HCT116 (cell line): ENCODE measurements around the gene DPP6. TPM values are rescaled to one million over a fixed set of nuclear protein-coding genes. Genes with fewer than 3 reads are reported as not detected.

Source experiments
- ATAC-seq: fragments of 200-7000 bp; cut with Tn5 transposase; 2 replicates; pipeline ENCODE4 v1.9.1; 2020; ENCODE audit warnings: mild to moderate bottlenecking, moderate library complexity
- BruUV-seq: library from RNA; stranded (reverse); fragments of 400-500 nt; replicated peaks from 2 replicates; lab custom pipeline; 2021; lab: Mats Ljungman, UMichigan
- CTCF ChIA-PET: fragments of 300-600 bp; sonication (Branson Sonifier 250); formaldehyde crosslinking; loops from one replicate; lab custom pipeline; 2021; ENCODE audit warnings: antibody characterized with exemption; lab: Charles Lee
- POLR2A ChIA-PET: fragments of 300-600, 350-600 bp; sonication (Branson Sonifier 250); formaldehyde crosslinking; loops from one replicate; lab custom pipeline; 2021; ENCODE audit warnings: antibody characterized with exemption; lab: Charles Lee
- RAD21 ChIA-PET, 2 experiments: fragments of 300-600 bp; sonication (Branson Sonifier 250); formaldehyde crosslinking; loops; one replicate each; lab custom pipeline; 2023; ENCODE audit warnings: low total read pairs in 2 of 2; ENCODE audit not compliant: uncharacterized antibody in 2 of 2, unreplicated experiment in 2 of 2, low non-redundant PET in 1 of 2; lab: Charles Lee
- DNase-seq: peaks from one replicate; pipeline ENCODE4 v3.0.0-alpha.2; 2010; ENCODE audit warnings: low read depth, low spot score
- H2AFZ ChIP-seq: fragments of 200-600 bp; shearing (Covaris generic), sonication (generic); 2 replicates; pipeline ENCODE4 v1.6.1; 2017; ENCODE audit warnings: low read depth, mixed run types, mixed read lengths, antibody characterized with exemption, low read length; ENCODE audit not compliant: poor library complexity, severe bottlenecking
- H3K27ac ChIP-seq: 2 replicates; pipeline ENCODE4 v1.5.1; 2012; ENCODE audit warnings: low read depth, low read length
- H3K27me3 ChIP-seq: fragments of 200-600 bp; sonication (generic); 2 replicates; pipeline ENCODE4 v1.6.1; 2016; ENCODE audit warnings: mixed run types, low read length, mixed read lengths; ENCODE audit not compliant: insufficient read depth
- H3K36me3 ChIP-seq, 2 experiments: fragments of 200-500 bp in 1 of 2; fragments of 200-600 bp in 1 of 2; sonication (Bioruptor generic) in 1 of 2; sonication (generic) in 1 of 2; 2 replicates each; pipeline versions ENCODE4 v1.5.1 to v1.6.1; 2014 to 2016; ENCODE audit warnings: low read length in 2 of 2, inconsistent platforms in 1 of 2, mixed read lengths in 1 of 2, mixed run types in 1 of 2; ENCODE audit not compliant: insufficient read depth in 2 of 2, control insufficient read depth in 1 of 2
- H3K4me1 ChIP-seq, 2 experiments: fragments of 200-600 bp in 1 of 2; sonication (generic) in 1 of 2; 2 replicates each; pipeline versions ENCODE4 v1.5.1 to v1.6.1; 2012 to 2017; ENCODE audit warnings: low read length in 2 of 2, inconsistent platforms in 1 of 2, mild to moderate bottlenecking in 1 of 2, mixed read lengths in 1 of 2, mixed run types in 1 of 2, moderate library complexity in 1 of 2; ENCODE audit not compliant: insufficient read depth in 2 of 2, control insufficient read depth in 1 of 2
- H3K4me2 ChIP-seq: fragments of 200-600 bp; sonication (generic); 2 replicates; pipeline ENCODE4 v1.6.1; 2017; ENCODE audit warnings: mixed run types, low read length, mixed read lengths
- H3K4me3 ChIP-seq, 2 experiments: fragments of 200-600 bp in 1 of 2; sonication (generic) in 1 of 2; replicated peaks in 1 of 2; 2 replicates each; pipeline ENCODE4 v1.5.1; 2011 to 2016; ENCODE audit warnings: low read length in 2 of 2, control low read depth in 1 of 2, low read depth in 1 of 2, mild to moderate bottlenecking in 1 of 2, mixed read lengths in 1 of 2, mixed run types in 1 of 2
- H3K79me2 ChIP-seq: fragments of 200-600 bp; sonication (generic); 2 replicates; pipeline ENCODE4 v1.6.1; 2017; ENCODE audit warnings: mild to moderate bottlenecking, mixed run types, low read length, moderate library complexity, mixed read lengths; ENCODE audit not compliant: insufficient read depth
- H3K9ac ChIP-seq: fragments of 200-600 bp; sonication (generic); 2 replicates; pipeline ENCODE4 v1.6.1; 2016; ENCODE audit warnings: low read length, mixed read lengths
- H3K9me2 ChIP-seq: fragments of 200-600 bp; sonication (generic), shearing (Covaris generic); 2 replicates; pipeline ENCODE4 v1.6.1; 2017; ENCODE audit warnings: mixed run types, mild to moderate bottlenecking, moderate library complexity; ENCODE audit not compliant: insufficient read depth
- H3K9me3 ChIP-seq, 2 experiments: fragments of 200-500 bp in 1 of 2; fragments of 200-600 bp in 1 of 2; sonication (Bioruptor generic) in 1 of 2; sonication (generic) in 1 of 2; 2 replicates each; pipeline ENCODE4 v1.6.1; 2014 to 2017; ENCODE audit warnings: low read length in 2 of 2, mixed read lengths in 2 of 2, inconsistent platforms in 1 of 2, low read depth in 1 of 2, mild to moderate bottlenecking in 1 of 2, mixed run types in 1 of 2, moderate library complexity in 1 of 2; ENCODE audit not compliant: control insufficient read depth in 1 of 2, insufficient read depth in 1 of 2
- H4K20me1 ChIP-seq: fragments of 200-600 bp; sonication (generic), shearing (Covaris generic); 2 replicates; pipeline ENCODE4 v1.6.1; 2017; ENCODE audit warnings: mixed run types, mild to moderate bottlenecking, moderate library complexity; ENCODE audit not compliant: insufficient read depth
- JUND ChIP-seq: IDR thresholded peaks from 2 replicates; pipeline ENCODE4 v1.6.1; 2012
- ZFX ChIP-seq: fragments of 450-650 bp; IDR thresholded peaks from 2 replicates; pipeline ENCODE4 v1.6.1; 2017
- intact Hi-C: fragments of 100-400 bp; cut with micrococcal nuclease; formaldehyde crosslinking; loops from 2 replicates; pipeline ENCODE4 v1.10.0; 2022
- total RNA-seq: library from RNA; stranded (reverse); gene quantifications from one replicate; pipeline ENCODE4 v1.2.1, GENCODE V29; 2021; ENCODE audit not compliant: unreplicated experiment
- TF ChIP-seq, protein P1 (sequence below), 3 experiments: fragments of 200-600 bp in 1 of 3; sonication (generic) in 1 of 3; IDR thresholded peaks in 2 of 3; conservative IDR thresholded peaks in 1 of 3; 2 replicates each; pipeline ENCODE4 v1.5.1; 2012 to 2017; ENCODE audit warnings: low read depth in 2 of 3, low read length in 2 of 3, antibody characterized with exemption in 1 of 3, borderline replicate concordance in 1 of 3, control low read depth in 1 of 3, mild to moderate bottlenecking in 1 of 3, mixed read lengths in 1 of 3, mixed run types in 1 of 3, moderate library complexity in 1 of 3; ENCODE audit not compliant: insufficient read depth in 1 of 3
- TF ChIP-seq, protein P2 (sequence below): IDR thresholded peaks from 2 replicates; pipeline ENCODE4 v1.6.1; 2012; ENCODE audit warnings: low read depth

The DPP6 gene
- total RNA-seq, 1 experiment from 2014 or later = not detected

GRCh38 chr7:154598396-154598795, 546.2 kb downstream of the DPP6 start:
- Histone ChIP-seq H3K4me1 (no peaks in the 10 kb centered on the region), H3K9me2 (no peaks in the 10 kb centered on the region), H3K36me3 (no peaks in the 10 kb centered on the region), H3K79me2 (no peaks in the 10 kb centered on the region), H3K27ac (no peak overlapping the region), H3K4me3 (no peak overlapping the region), H3K9ac (no peak overlapping the region), H4K20me1 (no peaks in the 10 kb centered on the region), H2AFZ (no peak overlapping the region), H3K27me3 (no peaks in the 10 kb centered on the region), H3K4me2 (no peak overlapping the region), H3K9me3 (no peaks in the 10 kb centered on the region)
- RAD21 ChIA-PET = no interaction called here
- POLR2A ChIA-PET = no interaction called here
- BruUV-seq = no TSS peak
- no peak for ATAC-seq
- TF ChIP-seq, protein P1, sequence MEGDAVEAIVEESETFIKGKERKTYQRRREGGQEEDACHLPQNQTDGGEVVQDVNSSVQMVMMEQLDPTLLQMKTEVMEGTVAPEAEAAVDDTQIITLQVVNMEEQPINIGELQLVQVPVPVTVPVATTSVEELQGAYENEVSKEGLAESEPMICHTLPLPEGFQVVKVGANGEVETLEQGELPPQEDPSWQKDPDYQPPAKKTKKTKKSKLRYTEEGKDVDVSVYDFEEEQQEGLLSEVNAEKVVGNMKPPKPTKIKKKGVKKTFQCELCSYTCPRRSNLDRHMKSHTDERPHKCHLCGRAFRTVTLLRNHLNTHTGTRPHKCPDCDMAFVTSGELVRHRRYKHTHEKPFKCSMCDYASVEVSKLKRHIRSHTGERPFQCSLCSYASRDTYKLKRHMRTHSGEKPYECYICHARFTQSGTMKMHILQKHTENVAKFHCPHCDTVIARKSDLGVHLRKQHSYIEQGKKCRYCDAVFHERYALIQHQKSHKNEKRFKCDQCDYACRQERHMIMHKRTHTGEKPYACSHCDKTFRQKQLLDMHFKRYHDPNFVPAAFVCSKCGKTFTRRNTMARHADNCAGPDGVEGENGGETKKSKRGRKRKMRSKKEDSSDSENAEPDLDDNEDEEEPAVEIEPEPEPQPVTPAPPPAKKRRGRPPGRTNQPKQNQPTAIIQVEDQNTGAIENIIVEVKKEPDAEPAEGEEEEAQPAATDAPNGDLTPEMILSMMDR (IDR thresholded peaks at IDR 0.05 in 2 of 3, conservative IDR thresholded peaks at IDR 0.05 in 1 of 3; ENCODE audit: borderline replicate concordance in 1 of 3, insufficient read depth in 1 of 3, low read depth in 2 of 3, low read length in 2 of 3) = no peak
- TF ChIP-seq, protein P2, sequence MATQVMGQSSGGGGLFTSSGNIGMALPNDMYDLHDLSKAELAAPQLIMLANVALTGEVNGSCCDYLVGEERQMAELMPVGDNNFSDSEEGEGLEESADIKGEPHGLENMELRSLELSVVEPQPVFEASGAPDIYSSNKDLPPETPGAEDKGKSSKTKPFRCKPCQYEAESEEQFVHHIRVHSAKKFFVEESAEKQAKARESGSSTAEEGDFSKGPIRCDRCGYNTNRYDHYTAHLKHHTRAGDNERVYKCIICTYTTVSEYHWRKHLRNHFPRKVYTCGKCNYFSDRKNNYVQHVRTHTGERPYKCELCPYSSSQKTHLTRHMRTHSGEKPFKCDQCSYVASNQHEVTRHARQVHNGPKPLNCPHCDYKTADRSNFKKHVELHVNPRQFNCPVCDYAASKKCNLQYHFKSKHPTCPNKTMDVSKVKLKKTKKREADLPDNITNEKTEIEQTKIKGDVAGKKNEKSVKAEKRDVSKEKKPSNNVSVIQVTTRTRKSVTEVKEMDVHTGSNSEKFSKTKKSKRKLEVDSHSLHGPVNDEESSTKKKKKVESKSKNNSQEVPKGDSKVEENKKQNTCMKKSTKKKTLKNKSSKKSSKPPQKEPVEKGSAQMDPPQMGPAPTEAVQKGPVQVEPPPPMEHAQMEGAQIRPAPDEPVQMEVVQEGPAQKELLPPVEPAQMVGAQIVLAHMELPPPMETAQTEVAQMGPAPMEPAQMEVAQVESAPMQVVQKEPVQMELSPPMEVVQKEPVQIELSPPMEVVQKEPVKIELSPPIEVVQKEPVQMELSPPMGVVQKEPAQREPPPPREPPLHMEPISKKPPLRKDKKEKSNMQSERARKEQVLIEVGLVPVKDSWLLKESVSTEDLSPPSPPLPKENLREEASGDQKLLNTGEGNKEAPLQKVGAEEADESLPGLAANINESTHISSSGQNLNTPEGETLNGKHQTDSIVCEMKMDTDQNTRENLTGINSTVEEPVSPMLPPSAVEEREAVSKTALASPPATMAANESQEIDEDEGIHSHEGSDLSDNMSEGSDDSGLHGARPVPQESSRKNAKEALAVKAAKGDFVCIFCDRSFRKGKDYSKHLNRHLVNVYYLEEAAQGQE = no peak
- TF ChIP-seq ZFX (no peak), JUND (no peak)
- no peak for DNase-seq
- CTCF ChIA-PET = no interaction called here
- intact Hi-C loops = no loop called here
